Central memory CD8-positive, alpha-beta T cell (primary cell): Measurements from ENCODE around the gene PTPMT1.

Experiments
- ATAC-seq: fragments of 150-1000 bp; cut with Tn5 transposase; replicated peaks from 2 replicates; pipeline ENCODE4 v1.10.0; 2022; ENCODE audit warnings: mild to moderate bottlenecking, moderate FRiP score, moderate number of reproducible peaks; ENCODE audit not compliant: poor library complexity, severe bottlenecking; ENCODE audit errors: extremely low read depth
- DNase-seq, 2 donors: peaks; one replicate each; pipeline ENCODE4 v3.0.0; 2021; ENCODE audit warnings: low spot score in 2 of 2
- H3K27ac Mint-ChIP-seq: one replicate; pipeline ENCODE4 v1.8.0; 2022; ENCODE audit warnings: low read depth, mild to moderate bottlenecking, moderate library complexity, mixed read lengths
- H3K27me3 Mint-ChIP-seq: one replicate; pipeline ENCODE4 v1.8.0; 2022; ENCODE audit warnings: mixed read lengths
- H3K36me3 Mint-ChIP-seq: one replicate; pipeline ENCODE4 v1.8.0; 2022; ENCODE audit warnings: mild to moderate bottlenecking, moderate library complexity, mixed read lengths; ENCODE audit not compliant: insufficient read depth
- H3K4me1 Mint-ChIP-seq: one replicate; pipeline ENCODE4 v1.8.0; 2022; ENCODE audit warnings: mixed read lengths
- H3K4me3 Mint-ChIP-seq: one replicate; pipeline ENCODE4 v1.8.0; 2022; ENCODE audit warnings: mild to moderate bottlenecking, moderate library complexity, mixed read lengths
- H3K9me3 Mint-ChIP-seq: one replicate; pipeline ENCODE4 v1.8.0; 2022; ENCODE audit warnings: mixed read lengths

Gene PTPMT1

DNA sequence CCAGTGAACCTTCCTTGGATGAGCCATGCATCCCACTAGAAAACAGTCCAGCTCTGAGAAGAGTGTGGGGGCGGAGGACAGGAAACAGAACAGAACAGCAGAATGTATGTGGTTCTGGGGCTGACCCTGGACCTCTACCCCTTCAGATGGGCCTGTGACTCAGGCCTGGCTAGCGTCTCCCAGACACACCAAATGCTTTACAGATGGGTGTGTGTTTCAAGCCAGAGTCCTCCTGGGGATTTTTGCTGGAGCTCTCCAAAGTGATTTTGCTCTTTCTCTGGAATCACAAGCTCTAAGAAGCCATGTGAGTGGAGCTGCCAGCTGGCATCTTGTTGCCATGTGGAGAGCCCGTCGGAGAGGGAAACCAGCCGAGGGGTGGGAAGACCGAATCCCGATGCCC, 42.0 kb downstream of the PTPMT1 start:
- no peak overlapping the region for H3K27ac Mint-ChIP-seq
- ATAC-seq (no peak), DNase-seq (no peak)
- no peaks in the 10 kb centered on the region for H3K4me1 Mint-ChIP-seq
- no peaks in the 10 kb centered on the region for H3K9me3 Mint-ChIP-seq
- H3K27me3 Mint-ChIP-seq, result no peaks in the 10 kb centered on the region
- H3K36me3 Mint-ChIP-seq, result peaks cover 2% of the 10 kb centered on the region
- H3K4me3 Mint-ChIP-seq, result no peak overlapping the region

DNA sequence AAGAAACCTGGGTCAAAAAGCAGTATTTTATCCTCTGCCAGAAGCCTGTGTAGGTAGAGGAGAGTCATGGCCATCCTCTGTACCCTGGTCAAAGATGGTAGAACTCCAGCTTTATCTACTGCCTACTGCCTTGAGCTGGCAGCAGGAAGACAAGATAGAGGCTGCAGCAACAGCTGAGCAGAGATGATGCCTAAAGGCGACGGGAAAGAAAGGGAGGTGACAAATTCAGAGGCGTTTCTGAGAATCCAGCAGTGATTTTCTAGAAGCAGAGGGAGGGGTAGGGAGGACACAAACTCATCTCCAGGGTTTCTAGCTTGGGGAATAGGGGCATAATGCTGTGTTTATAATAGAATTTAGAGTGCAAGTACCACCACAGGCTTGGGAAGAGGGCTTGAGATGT, 44.3 kb downstream of the PTPMT1 start:
- Mint-ChIP-seq H3K27ac (no peak overlapping the region), H3K4me3 (no peak overlapping the region), H3K36me3 (peaks cover 1% of the 10 kb centered on the region), H3K27me3 (no peaks in the 10 kb centered on the region), H3K9me3 (no peaks in the 10 kb centered on the region), H3K4me1 (no peaks in the 10 kb centered on the region)
- no peak for ATAC-seq
- DNase-seq, result no peak

DNA sequence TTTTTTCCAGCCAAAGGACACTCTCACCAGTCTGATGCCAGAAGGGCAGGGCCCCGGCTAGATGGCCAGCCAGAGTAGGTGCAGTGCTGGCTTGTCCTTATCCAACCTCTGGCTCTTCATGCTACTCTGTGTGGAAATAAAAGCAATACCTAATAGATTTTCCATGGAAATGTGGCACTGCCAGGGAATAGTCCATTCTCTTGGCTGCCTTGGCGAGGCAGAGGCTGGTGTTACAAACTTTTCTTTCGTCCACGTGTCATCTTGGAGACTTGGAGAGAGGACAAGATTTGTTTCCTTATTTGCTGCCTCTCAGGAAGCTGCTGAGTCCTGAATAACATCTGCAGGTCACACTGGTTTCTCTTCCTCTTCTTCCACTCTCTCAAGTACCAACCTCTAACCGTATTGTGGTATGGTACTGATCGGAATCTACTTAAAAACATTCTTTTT, 46.0 kb downstream of the PTPMT1 start:
- H3K27me3 Mint-ChIP-seq, result no peaks in the 10 kb centered on the region
- peaks cover 5% of the 10 kb centered on the region for H3K36me3 Mint-ChIP-seq
- DNase-seq, result no peak
- no peak overlapping the region for H3K4me3 Mint-ChIP-seq
- H3K9me3 Mint-ChIP-seq, result no peaks in the 10 kb centered on the region
- ATAC-seq, result no peak
- no peak overlapping the region for H3K27ac Mint-ChIP-seq
- no peaks in the 10 kb centered on the region for H3K4me1 Mint-ChIP-seq

- H3K36me3 Mint-ChIP-seq, result peaks cover 27% of the 10 kb centered on the region
- H3K27me3 Mint-ChIP-seq, result no peaks in the 10 kb centered on the region
Measured at GRCh38 chr11:47615249-47615648, 49.9 kb downstream of the PTPMT1 start.

DNA sequence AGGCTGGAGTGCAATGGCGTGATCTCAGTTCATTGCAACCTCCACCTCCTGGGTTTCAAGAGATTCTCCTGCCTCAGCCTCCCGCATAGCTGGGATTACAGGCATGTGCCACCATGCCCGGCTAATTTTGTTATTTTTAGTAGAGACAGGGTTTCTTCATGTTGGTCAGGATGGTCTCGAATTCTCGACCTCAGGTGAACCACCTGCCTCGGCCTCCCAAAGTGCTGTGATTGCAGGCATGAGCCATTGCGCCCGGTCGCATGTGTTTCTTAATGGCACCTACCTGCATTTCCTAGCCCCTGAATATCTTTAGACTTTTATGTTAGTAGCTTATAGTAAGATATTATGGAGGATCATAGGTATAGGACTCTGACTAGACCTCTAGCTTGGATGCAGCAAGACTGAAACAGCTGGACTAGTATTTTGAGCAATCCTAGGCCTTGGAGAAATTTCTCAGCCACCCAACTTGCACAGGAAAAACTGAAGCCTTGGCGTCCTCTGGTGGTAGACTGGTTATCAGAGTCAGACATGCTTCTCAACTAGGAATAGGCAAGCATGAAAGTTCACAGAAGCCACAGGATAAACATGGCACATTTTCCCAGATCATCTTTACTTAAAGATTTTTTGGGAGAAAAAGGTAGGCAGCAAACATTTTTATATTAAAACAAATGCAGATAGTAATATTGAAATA, 51.5 kb downstream of the PTPMT1 start:
- peaks cover 31% of the 10 kb centered on the region for H3K36me3 Mint-ChIP-seq
- DNase-seq (no peak), ATAC-seq (no peak)
- H3K4me1 Mint-ChIP-seq, result no peaks in the 10 kb centered on the region
- H3K27ac Mint-ChIP-seq, result no peak overlapping the region
- H3K4me3 Mint-ChIP-seq, result no peak overlapping the region
- H3K27me3 Mint-ChIP-seq, result no peaks in the 10 kb centered on the region
- H3K9me3 Mint-ChIP-seq, result no peaks in the 10 kb centered on the region

More at GRCh38 chr11:47615249-47615648, 49.9 kb downstream of the PTPMT1 start:
- DNase-seq (no peak), ATAC-seq (no peak)
- no peak overlapping the region for H3K27ac Mint-ChIP-seq
- H3K4me1 Mint-ChIP-seq, result no peaks in the 10 kb centered on the region
- H3K4me3 Mint-ChIP-seq, result no peak overlapping the region
- H3K9me3 Mint-ChIP-seq, result no peaks in the 10 kb centered on the region

- Mint-ChIP-seq H3K27ac (no peak overlapping the region), H3K27me3 (no peaks in the 10 kb centered on the region), H3K4me3 (no peak overlapping the region), H3K36me3 (peaks cover 36% of the 10 kb centered on the region), H3K4me1 (no peaks in the 10 kb centered on the region), H3K9me3 (no peaks in the 10 kb centered on the region)
- ATAC-seq, result no peak
- DNase-seq, result no peak
Measured at GRCh38 chr11:47617417-47617809, 52.0 kb downstream of the PTPMT1 start.

- no peaks in the 10 kb centered on the region for H3K27me3 Mint-ChIP-seq
- H3K27ac Mint-ChIP-seq, result no peak overlapping the region
- no peak overlapping the region for H3K4me3 Mint-ChIP-seq
- peaks cover 45% of the 10 kb centered on the region for H3K36me3 Mint-ChIP-seq
- no peak for DNase-seq
- H3K4me1 Mint-ChIP-seq, result no peaks in the 10 kb centered on the region
- no peaks in the 10 kb centered on the region for H3K9me3 Mint-ChIP-seq
- no peak for ATAC-seq
Measured at GRCh38 chr11:47620836-47621378, 55.5 kb downstream of the PTPMT1 start.
